ENCODE measurements around the gene CROCC.
"Not testable (repeated sequence)": the region's sequence is repeated elsewhere in the genome, so short reads cannot be mapped to it uniquely, and the experiment has no call there.

DNA sequence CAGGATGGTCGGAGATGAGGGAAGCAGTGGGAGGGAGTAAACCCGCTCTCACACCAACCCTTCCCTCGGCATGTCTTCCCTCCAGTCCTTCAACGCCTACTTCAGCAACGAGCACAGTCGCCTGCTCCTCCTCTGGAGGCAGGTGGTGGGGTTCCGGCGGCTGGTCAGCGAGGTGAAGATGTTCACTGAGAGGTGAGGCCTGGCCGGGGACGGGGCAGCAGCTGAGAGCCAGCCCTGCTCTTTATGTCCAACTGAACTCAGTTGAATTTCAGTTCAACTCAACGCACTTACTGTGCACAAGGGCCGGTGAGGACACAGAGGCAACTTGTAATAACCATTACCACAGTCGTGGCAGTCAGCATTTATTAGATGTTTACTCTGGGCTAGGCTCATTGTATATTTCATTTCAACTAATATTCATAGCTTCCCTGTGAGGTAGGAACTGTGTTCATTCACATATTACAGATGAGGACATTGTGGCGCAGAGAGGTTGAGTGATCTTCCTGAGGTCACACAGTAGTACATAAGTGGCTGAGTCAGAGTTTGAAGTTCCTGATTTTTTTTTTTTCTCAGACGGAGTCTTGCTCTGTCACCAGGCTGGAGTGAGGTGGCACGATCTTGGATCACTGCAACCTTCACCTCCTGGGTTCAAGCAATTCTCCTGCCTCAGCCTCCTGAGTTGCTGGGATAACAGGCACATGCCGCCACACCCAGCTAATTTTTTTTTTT, 9.6 kb downstream of the CROCC start:
- TF ChIP-seq, protein P1, sequence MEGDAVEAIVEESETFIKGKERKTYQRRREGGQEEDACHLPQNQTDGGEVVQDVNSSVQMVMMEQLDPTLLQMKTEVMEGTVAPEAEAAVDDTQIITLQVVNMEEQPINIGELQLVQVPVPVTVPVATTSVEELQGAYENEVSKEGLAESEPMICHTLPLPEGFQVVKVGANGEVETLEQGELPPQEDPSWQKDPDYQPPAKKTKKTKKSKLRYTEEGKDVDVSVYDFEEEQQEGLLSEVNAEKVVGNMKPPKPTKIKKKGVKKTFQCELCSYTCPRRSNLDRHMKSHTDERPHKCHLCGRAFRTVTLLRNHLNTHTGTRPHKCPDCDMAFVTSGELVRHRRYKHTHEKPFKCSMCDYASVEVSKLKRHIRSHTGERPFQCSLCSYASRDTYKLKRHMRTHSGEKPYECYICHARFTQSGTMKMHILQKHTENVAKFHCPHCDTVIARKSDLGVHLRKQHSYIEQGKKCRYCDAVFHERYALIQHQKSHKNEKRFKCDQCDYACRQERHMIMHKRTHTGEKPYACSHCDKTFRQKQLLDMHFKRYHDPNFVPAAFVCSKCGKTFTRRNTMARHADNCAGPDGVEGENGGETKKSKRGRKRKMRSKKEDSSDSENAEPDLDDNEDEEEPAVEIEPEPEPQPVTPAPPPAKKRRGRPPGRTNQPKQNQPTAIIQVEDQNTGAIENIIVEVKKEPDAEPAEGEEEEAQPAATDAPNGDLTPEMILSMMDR (IDR thresholded peaks at IDR 0.05; ENCODE audit: low read length): not testable (repeated sequence)
- TF ChIP-seq EZH2 (optimal IDR thresholded peaks at IDR 0.05; ENCODE audit: low read depth, low read length): not testable (repeated sequence)

All from MM.1S (cell line).